HAP-1 (cell line): ENCODE data around the gene SKA2.
"Not testable (repeated sequence)": the region's sequence is repeated elsewhere in the genome, so short reads cannot be mapped to it uniquely, and the experiment has no call there.

ENCODE experiments used
- DNase-seq, 2 experiments: peaks; one replicate each; pipeline ENCODE4 v3.0.0-alpha.2; 2016 to 2020; ENCODE audit warnings: low spot score in 2 of 2
- H3K27me3 ChIP-seq: fragments of 250-450 bp; sonication (Bioruptor Pico); 2 replicates; pipeline ENCODE4 v1.5.1; 2020; ENCODE audit warnings: low read depth, mild to moderate bottlenecking, moderate library complexity
- H3K36me3 ChIP-seq: fragments of 250-450 bp; sonication (Bioruptor Pico); replicated peaks from 2 replicates; pipeline ENCODE4 v1.5.1; 2020; ENCODE audit warnings: mild to moderate bottlenecking
- H3K4me1 ChIP-seq: fragments of 250-450 bp; sonication (Bioruptor Pico); 2 replicates; pipeline ENCODE4 v1.5.1; 2020; ENCODE audit warnings: mild to moderate bottlenecking
- H3K4me3 ChIP-seq: fragments of 250-450 bp; sonication (Bioruptor Pico); 2 replicates; pipeline ENCODE4 v1.5.1; 2020; ENCODE audit warnings: mild to moderate bottlenecking, moderate library complexity
- H3K9me3 ChIP-seq: fragments of 250-450 bp; sonication (Bioruptor Pico); 2 replicates; pipeline ENCODE4 v1.5.1; 2020; ENCODE audit warnings: mild to moderate bottlenecking, moderate library complexity
- in situ Hi-C: fragments of 300-500 bp; cut with MboI; formaldehyde crosslinking; loops from 3 replicates; pipeline ENCODE4 v1.14.3; 2020; ENCODE audit warnings: low sequenced_read_pairs, inconsistent platforms, mixed read lengths

SKA2 gene

GRCh38 chr17:59154721-59155438, at the start of gene SKA2:
Gene SKA2 (minus strand): TSS chr17:59155186. CDS start chr17:59155163, 23 bp downstream.
- Histone ChIP-seq H3K4me1 (peaks cover 54% of the 10 kb centered on the region), H3K4me3 (peak within 1 kb of the TSS; percentile 90), H3K27me3 (no peaks in the 10 kb centered on the region), H3K36me3 (no peaks in the 10 kb centered on the region), H3K9me3 (no peaks in the 10 kb centered on the region)
- in situ Hi-C loops: no loop called here
- DNase-seq: peak in 1 of 2 experiments; percentile 99

GRCh38 chr17:59202320-59202719, 47.3 kb upstream of the SKA2 start:
- in situ Hi-C loops: no loop called here
- Histone ChIP-seq H3K4me3 (no peak overlapping the region), H3K9me3 (no peaks in the 10 kb centered on the region), H3K36me3 (peaks cover 54% of the 10 kb centered on the region), H3K4me1 (no peaks in the 10 kb centered on the region), H3K27me3 (no peaks in the 10 kb centered on the region)
- no peak for DNase-seq

GRCh38 chr17:59199398-59199797, 44.4 kb upstream of the SKA2 start:
- Histone ChIP-seq H3K4me3 (no peak overlapping the region), H3K36me3 (peaks cover 82% of the 10 kb centered on the region), H3K4me1 (no peaks in the 10 kb centered on the region), H3K27me3 (no peaks in the 10 kb centered on the region), H3K9me3 (no peaks in the 10 kb centered on the region)
- in situ Hi-C loops: no loop called here
- DNase-seq: no peak

- Histone ChIP-seq H3K27me3 (no peaks in the 10 kb centered on the region), H3K4me3 (no peak overlapping the region), H3K36me3 (peaks cover 87% of the 10 kb centered on the region), H3K9me3 (no peaks in the 10 kb centered on the region), H3K4me1 (no peaks in the 10 kb centered on the region)
- no peak for DNase-seq
- in situ Hi-C loops: no loop called here
These were observed 38.4 kb upstream of the SKA2 start for GRCh38 chr17:59193336-59193862.

- Histone ChIP-seq H3K9me3 (no peaks in the 10 kb centered on the region), H3K36me3 (peaks cover 82% of the 10 kb centered on the region), H3K27me3 (no peaks in the 10 kb centered on the region), H3K4me1 (no peaks in the 10 kb centered on the region), H3K4me3 (no peak overlapping the region)
- no peak for DNase-seq
- in situ Hi-C loops: no loop called here
These were observed 35.8 kb upstream of the SKA2 start for GRCh38 chr17:59190806-59191205.

GRCh38 chr17:59186850-59187249, 31.9 kb upstream of the SKA2 start:
- in situ Hi-C loops: no loop called here
- Histone ChIP-seq H3K9me3 (no peaks in the 10 kb centered on the region), H3K36me3 (peaks cover 59% of the 10 kb centered on the region), H3K4me1 (no peaks in the 10 kb centered on the region), H3K4me3 (no peak overlapping the region), H3K27me3 (no peaks in the 10 kb centered on the region)
- DNase-seq: no peak

GRCh38 chr17:59185997-59186396, 31.0 kb upstream of the SKA2 start:
- Histone ChIP-seq H3K4me3 (no peak overlapping the region), H3K36me3 (peaks cover 52% of the 10 kb centered on the region), H3K4me1 (no peaks in the 10 kb centered on the region), H3K9me3 (no peaks in the 10 kb centered on the region), H3K27me3 (no peaks in the 10 kb centered on the region)
- in situ Hi-C loops: no loop called here
- no peak for DNase-seq

- in situ Hi-C loops: no loop called here
- H3K36me3 ChIP-seq: peaks cover 18% of the 10 kb centered on the region
These were observed 26.5 kb upstream of the SKA2 start for GRCh38 chr17:59181481-59181880.

GRCh38 chr17:59180626-59181025, 25.6 kb upstream of the SKA2 start:
- no peak for DNase-seq
- Histone ChIP-seq H3K9me3 (no peaks in the 10 kb centered on the region), H3K27me3 (no peaks in the 10 kb centered on the region), H3K4me3 (no peak overlapping the region), H3K4me1 (no peaks in the 10 kb centered on the region), H3K36me3 (peaks cover 13% of the 10 kb centered on the region)
- in situ Hi-C loops: no loop called here

More at GRCh38 chr17:59181481-59181880, 26.5 kb upstream of the SKA2 start:
- H3K4me3 ChIP-seq: no peak overlapping the region
- H3K27me3 ChIP-seq: no peaks in the 10 kb centered on the region
- no peaks in the 10 kb centered on the region for H3K9me3 ChIP-seq
- H3K4me1 ChIP-seq: no peaks in the 10 kb centered on the region
- no peak for DNase-seq

GRCh38 chr17:59179601-59180000, 24.6 kb upstream of the SKA2 start:
- H3K4me1 ChIP-seq, H3K36me3 ChIP-seq, H3K27me3 ChIP-seq, H3K4me3 ChIP-seq, H3K9me3 ChIP-seq, DNase-seq, in situ Hi-C loops: not testable (repeated sequence)

GRCh38 chr17:59178266-59178985, 23.4 kb upstream of the SKA2 start:
- no peaks in the 10 kb centered on the region for H3K4me1 ChIP-seq
- DNase-seq: no peak
- peaks cover 13% of the 10 kb centered on the region for H3K36me3 ChIP-seq
- no peaks in the 10 kb centered on the region for H3K27me3 ChIP-seq
- H3K4me3 ChIP-seq: no peak overlapping the region
- H3K9me3 ChIP-seq: no peaks in the 10 kb centered on the region
- in situ Hi-C loops: no loop called here

GRCh38 chr17:59175076-59175475, 20.1 kb upstream of the SKA2 start:
- no peaks in the 10 kb centered on the region for H3K9me3 ChIP-seq
- H3K36me3 ChIP-seq: peaks cover 42% of the 10 kb centered on the region
- no peaks in the 10 kb centered on the region for H3K27me3 ChIP-seq
- in situ Hi-C loops: no loop called here
- no peak overlapping the region for H3K4me3 ChIP-seq
- DNase-seq: no peak
- no peaks in the 10 kb centered on the region for H3K4me1 ChIP-seq

- Histone ChIP-seq H3K4me3 (no peak overlapping the region), H3K4me1 (no peaks in the 10 kb centered on the region), H3K27me3 (no peaks in the 10 kb centered on the region), H3K9me3 (no peaks in the 10 kb centered on the region), H3K36me3 (peaks cover 46% of the 10 kb centered on the region)
- DNase-seq: no peak
- in situ Hi-C loops: no loop called here
These were observed 19.7 kb upstream of the SKA2 start for GRCh38 chr17:59174671-59175070.

GRCh38 chr17:59172436-59173004, 17.5 kb upstream of the SKA2 start:
- H3K4me1 ChIP-seq: peaks cover 2% of the 10 kb centered on the region; the same call in 1 of the 2 replicates
- H3K36me3 ChIP-seq: peaks cover 51% of the 10 kb centered on the region
- no peaks in the 10 kb centered on the region for H3K9me3 ChIP-seq
- DNase-seq: no peak
- in situ Hi-C loops: no loop called here
- H3K4me3 ChIP-seq: no peak overlapping the region
- no peaks in the 10 kb centered on the region for H3K27me3 ChIP-seq
